Parathyroid adenoma (tissue), 2 donors: ENCODE measurements around the gene RGS1.

Source experiments
- H2AFZ ChIP-seq: fragments of 300-600 bp; sonication (generic); one replicate; pipeline ENCODE4 v1.7.0; 2017; ENCODE audit warnings: antibody characterized with exemption, mild to moderate bottlenecking
- H3K27ac ChIP-seq: fragments of 300-600 bp; sonication (generic); one replicate; pipeline ENCODE4 v1.7.0; 2017
- H3K27me3 ChIP-seq: fragments of 300-600 bp; sonication (generic); one replicate; pipeline ENCODE4 v1.7.0; 2017; ENCODE audit warnings: low read length; ENCODE audit not compliant: control insufficient read depth, insufficient read depth
- H3K36me3 ChIP-seq: fragments of 300-600 bp; sonication (generic); one replicate; pipeline ENCODE4 v1.7.0; 2017; ENCODE audit warnings: low read length; ENCODE audit not compliant: control insufficient read depth, insufficient read depth
- H3K4me1 ChIP-seq: fragments of 300-600 bp; sonication (generic); one replicate; pipeline ENCODE4 v1.7.0; 2017; ENCODE audit warnings: control low read depth
- H3K4me2 ChIP-seq: fragments of 300-600 bp; sonication (generic); one replicate; pipeline ENCODE4 v1.7.0; 2017; ENCODE audit warnings: low read length
- H3K4me3 ChIP-seq: fragments of 300-600 bp; sonication (generic); one replicate; pipeline ENCODE4 v1.7.0; 2017; ENCODE audit warnings: low read depth, low read length
- H3K79me2 ChIP-seq: fragments of 300-600 bp; sonication (generic); one replicate; pipeline ENCODE4 v1.7.0; 2017; ENCODE audit warnings: control low read depth
- H3K9ac ChIP-seq: fragments of 300-600 bp; sonication (generic); one replicate; pipeline ENCODE4 v1.7.0; 2017; ENCODE audit warnings: mild to moderate bottlenecking
- H3K9me3 ChIP-seq: fragments of 300-600 bp; sonication (generic); one replicate; pipeline ENCODE4 v1.7.0; 2017; ENCODE audit warnings: low read length; ENCODE audit not compliant: control insufficient read depth
- TF ChIP-seq, protein P1 (sequence below): fragments of 300-600 bp; sonication (generic); IDR thresholded peaks from one replicate; pipeline ENCODE4 v1.7.0; 2017; ENCODE audit warnings: antibody characterized with exemption, mild to moderate bottlenecking
- donor health status: primary hyperparathyroidism.

RGS1 gene

GRCh38 chr1:192553741-192554140 lies 21.8 kb upstream of the RGS1 start:
- H3K27me3 ChIP-seq = no peaks in the 10 kb centered on the region
- no peaks in the 10 kb centered on the region for H3K4me1 ChIP-seq
- no peak overlapping the region for H2AFZ ChIP-seq
- no peaks in the 10 kb centered on the region for H3K79me2 ChIP-seq
- no peak overlapping the region for H3K4me2 ChIP-seq
- no peak overlapping the region for H3K27ac ChIP-seq
- H3K4me3 ChIP-seq = no peak overlapping the region
- H3K9me3 ChIP-seq = no peaks in the 10 kb centered on the region
- H3K36me3 ChIP-seq = no peaks in the 10 kb centered on the region
- TF ChIP-seq, protein P1, sequence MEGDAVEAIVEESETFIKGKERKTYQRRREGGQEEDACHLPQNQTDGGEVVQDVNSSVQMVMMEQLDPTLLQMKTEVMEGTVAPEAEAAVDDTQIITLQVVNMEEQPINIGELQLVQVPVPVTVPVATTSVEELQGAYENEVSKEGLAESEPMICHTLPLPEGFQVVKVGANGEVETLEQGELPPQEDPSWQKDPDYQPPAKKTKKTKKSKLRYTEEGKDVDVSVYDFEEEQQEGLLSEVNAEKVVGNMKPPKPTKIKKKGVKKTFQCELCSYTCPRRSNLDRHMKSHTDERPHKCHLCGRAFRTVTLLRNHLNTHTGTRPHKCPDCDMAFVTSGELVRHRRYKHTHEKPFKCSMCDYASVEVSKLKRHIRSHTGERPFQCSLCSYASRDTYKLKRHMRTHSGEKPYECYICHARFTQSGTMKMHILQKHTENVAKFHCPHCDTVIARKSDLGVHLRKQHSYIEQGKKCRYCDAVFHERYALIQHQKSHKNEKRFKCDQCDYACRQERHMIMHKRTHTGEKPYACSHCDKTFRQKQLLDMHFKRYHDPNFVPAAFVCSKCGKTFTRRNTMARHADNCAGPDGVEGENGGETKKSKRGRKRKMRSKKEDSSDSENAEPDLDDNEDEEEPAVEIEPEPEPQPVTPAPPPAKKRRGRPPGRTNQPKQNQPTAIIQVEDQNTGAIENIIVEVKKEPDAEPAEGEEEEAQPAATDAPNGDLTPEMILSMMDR = no peak
- H3K9ac ChIP-seq = no peak overlapping the region

DNA sequence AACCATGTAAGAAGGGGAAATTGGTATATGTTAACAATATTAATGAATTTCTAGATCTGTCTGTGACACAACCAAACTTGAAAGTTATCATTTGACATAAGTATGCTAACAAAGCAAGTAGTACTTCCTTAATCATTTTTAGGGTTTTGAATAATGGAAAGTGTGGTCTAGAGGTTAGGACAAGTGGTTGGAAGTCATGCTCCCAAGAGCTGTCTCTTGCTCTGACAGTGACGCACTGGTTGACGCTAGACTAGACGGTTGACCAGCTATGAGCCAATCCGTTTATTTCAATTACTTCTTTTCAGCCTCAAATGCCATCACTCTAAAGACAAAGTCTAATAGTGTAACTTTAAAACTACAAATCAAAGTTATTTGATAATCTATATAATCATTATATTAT lies 20.7 kb upstream of the RGS1 start:
- H3K79me2 ChIP-seq = no peaks in the 10 kb centered on the region
- H2AFZ ChIP-seq = no peak overlapping the region

DNA sequence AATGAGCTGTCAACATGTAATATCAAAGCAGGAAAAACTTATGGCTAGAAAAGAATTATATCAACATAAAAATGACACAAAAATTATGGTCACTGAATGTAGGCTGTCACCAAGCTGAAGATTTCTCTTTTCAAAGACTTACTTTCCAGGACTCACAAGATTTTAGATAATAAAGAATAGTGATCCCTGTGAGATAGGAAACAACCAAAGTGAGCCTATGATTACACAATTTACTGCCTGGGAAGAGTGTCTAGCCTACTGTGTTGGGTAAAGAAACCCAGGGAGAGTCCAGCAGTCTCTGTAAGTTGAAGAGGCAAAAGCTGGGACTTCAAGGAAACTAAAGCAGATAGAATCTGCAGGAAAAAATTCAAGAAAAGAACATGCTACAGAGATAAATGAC lies 20.2 kb upstream of the RGS1 start:
- H3K36me3 ChIP-seq = no peaks in the 10 kb centered on the region
- no peak overlapping the region for H2AFZ ChIP-seq
- H3K27ac ChIP-seq = no peak overlapping the region
- H3K4me2 ChIP-seq = no peak overlapping the region
- no peak overlapping the region for H3K4me3 ChIP-seq
- no peaks in the 10 kb centered on the region for H3K4me1 ChIP-seq
- TF ChIP-seq, protein P1 = no peak
- no peaks in the 10 kb centered on the region for H3K79me2 ChIP-seq
- H3K9ac ChIP-seq = no peak overlapping the region
- no peaks in the 10 kb centered on the region for H3K9me3 ChIP-seq
- H3K27me3 ChIP-seq = no peaks in the 10 kb centered on the region

More for the DNA sequence above, 20.7 kb upstream of the RGS1 start:
- Histone ChIP-seq H3K4me3 (no peak overlapping the region), H3K4me2 (no peak overlapping the region), H3K9me3 (no peaks in the 10 kb centered on the region), H3K27ac (no peak overlapping the region), H3K27me3 (no peaks in the 10 kb centered on the region), H3K4me1 (no peaks in the 10 kb centered on the region), H3K36me3 (no peaks in the 10 kb centered on the region), H3K9ac (no peak overlapping the region)
- TF ChIP-seq, protein P1 = no peak

DNA sequence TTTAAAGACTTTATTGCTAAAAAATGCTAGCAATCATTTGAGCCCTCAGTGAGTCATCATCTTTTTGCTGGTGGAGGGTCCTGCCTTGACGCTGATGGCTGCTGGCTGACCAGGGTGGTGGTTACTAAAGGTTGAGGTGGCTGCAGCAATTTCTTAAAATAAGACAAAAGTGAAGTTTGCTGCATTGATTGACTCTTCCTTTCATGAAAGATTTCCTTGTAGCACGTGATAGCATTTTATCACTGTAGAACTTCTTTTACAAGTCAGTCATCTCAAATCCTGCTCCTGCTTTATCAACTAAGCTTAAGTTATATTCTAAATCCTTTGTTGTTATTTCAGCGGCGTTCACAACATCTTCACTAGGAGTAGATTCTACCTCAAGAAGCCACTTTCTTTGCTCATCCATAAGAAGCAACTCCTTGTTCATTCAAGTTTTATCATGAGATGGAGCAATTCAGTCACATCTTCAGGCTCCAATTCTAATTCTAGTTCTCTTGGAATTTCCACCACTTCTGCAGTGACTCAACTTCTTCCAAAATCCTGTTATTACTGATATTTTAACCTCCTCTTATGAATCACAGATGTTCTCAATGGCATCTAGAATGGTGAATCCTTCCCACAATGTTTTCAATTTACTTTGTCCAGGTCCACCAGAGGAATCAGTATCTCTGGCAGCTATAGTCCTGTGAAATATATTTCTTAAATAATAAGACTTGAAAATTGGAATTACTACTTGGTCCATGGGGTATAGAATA lies 17.6 kb upstream of the RGS1 start:
- no peak overlapping the region for H3K9ac ChIP-seq
- no peak overlapping the region for H2AFZ ChIP-seq
- no peaks in the 10 kb centered on the region for H3K36me3 ChIP-seq
- H3K79me2 ChIP-seq = no peaks in the 10 kb centered on the region
- no peaks in the 10 kb centered on the region for H3K27me3 ChIP-seq
- H3K27ac ChIP-seq = no peak overlapping the region
- no peak overlapping the region for H3K4me3 ChIP-seq
- no peaks in the 10 kb centered on the region for H3K9me3 ChIP-seq
- no peaks in the 10 kb centered on the region for H3K4me1 ChIP-seq
- H3K4me2 ChIP-seq = no peak overlapping the region
- TF ChIP-seq, protein P1 = no peak
